Neural cell (in vitro differentiated cells): ENCODE results near the gene ZDHHC7. TPM values are rescaled to one million over a fixed set of nuclear protein-coding genes. Genes with fewer than 3 reads are reported as not detected.

ENCODE experiments used
- H2AFZ ChIP-seq: fragments of 200-600, 300-800 bp; sonication (generic), shearing (Covaris generic); 2 replicates; pipeline ENCODE4 v1.6.0; 2014; ENCODE audit warnings: low read depth, mild to moderate bottlenecking, antibody characterized with exemption, low read length, moderate library complexity
- H3F3A ChIP-seq: fragments of 200-600 bp; shearing (Covaris generic); 2 replicates; pipeline ENCODE4 v1.6.1; 2016; ENCODE audit warnings: mild to moderate bottlenecking, moderate library complexity, mixed read lengths, antibody characterized with exemption, low read length; ENCODE audit not compliant: insufficient read depth, poor library complexity, severe bottlenecking
- H3K27ac ChIP-seq: fragments of 200-600, 300-800 bp; sonication (generic), shearing (Covaris generic); 2 replicates; pipeline ENCODE4 v1.5.1; 2014; ENCODE audit warnings: mild to moderate bottlenecking, low read length, moderate library complexity
- H3K27me3 ChIP-seq: fragments of 300-800, 200-600 bp; sonication (generic), shearing (Covaris generic); 2 replicates; pipeline ENCODE4 v1.6.0; 2014; ENCODE audit warnings: mild to moderate bottlenecking, low read depth, low read length, moderate library complexity; ENCODE audit not compliant: insufficient read depth
- H3K36me3 ChIP-seq: fragments of 300-800, 200-600 bp; sonication (generic), shearing (Covaris generic); 2 replicates; pipeline ENCODE4 v1.5.1; 2014; ENCODE audit warnings: mild to moderate bottlenecking, antibody characterized with exemption, low read length, moderate library complexity; ENCODE audit not compliant: insufficient read depth
- H3K4me2 ChIP-seq: fragments of 300-800, 200-600 bp; sonication (generic), shearing (Covaris generic); 2 replicates; pipeline ENCODE4 v1.6.0; 2014; ENCODE audit warnings: mild to moderate bottlenecking, low read length
- H3K4me3 ChIP-seq: fragments of 300-800, 200-600 bp; sonication (generic), shearing (Covaris generic); 2 replicates; pipeline ENCODE4 v1.5.1; 2014; ENCODE audit warnings: mild to moderate bottlenecking, low read length, moderate library complexity
- H3K79me2 ChIP-seq: fragments of 200-600 bp; shearing (Covaris generic); replicated peaks from 2 replicates; pipeline ENCODE4 v1.6.0; 2014; ENCODE audit warnings: mild to moderate bottlenecking, low read length, moderate library complexity; ENCODE audit not compliant: insufficient read depth
- H3K9ac ChIP-seq: fragments of 300-800, 200-600 bp; sonication (generic), shearing (Covaris generic); 2 replicates; pipeline ENCODE4 v1.6.1; 2016; ENCODE audit warnings: mild to moderate bottlenecking, low read length, mixed read lengths
- H3K9me2 ChIP-seq: fragments of 200-600 bp; shearing (Covaris generic); 2 replicates; pipeline ENCODE4 v1.6.1; 2016; ENCODE audit warnings: mild to moderate bottlenecking, low read length, mixed read lengths; ENCODE audit not compliant: insufficient read depth
- H3K9me3 ChIP-seq: fragments of 200-600, 300-800 bp; sonication (generic), shearing (Covaris generic); 2 replicates; pipeline ENCODE4 v1.6.1; 2016; ENCODE audit warnings: mild to moderate bottlenecking, mixed run types, low read length, moderate library complexity, mixed read lengths
- H4K20me1 ChIP-seq: fragments of 200-600 bp; shearing (Covaris generic); 2 replicates; pipeline ENCODE4 v1.6.1; 2016; ENCODE audit warnings: mild to moderate bottlenecking, mixed run types; ENCODE audit not compliant: insufficient read depth
- EP300 ChIP-seq: fragments of 450-650 bp; conservative IDR thresholded peaks from 2 replicates; pipeline ENCODE4 v1.6.1; 2014; ENCODE audit warnings: antibody characterized with exemption, mild to moderate bottlenecking, moderate library complexity; ENCODE audit not compliant: poor library complexity, severe bottlenecking
- EZH2 ChIP-seq: fragments of 200-600, 300-800 bp; shearing (Covaris generic), sonication (generic); IDR thresholded peaks from 2 replicates; pipeline ENCODE4 v1.6.1; 2014; ENCODE audit warnings: antibody characterized with exemption, low read length, borderline replicate concordance, mild to moderate bottlenecking; ENCODE audit not compliant: insufficient read depth, poor library complexity, severe bottlenecking
- MXI1 ChIP-seq: fragments of 450-650 bp; conservative IDR thresholded peaks from 2 replicates; pipeline ENCODE4 v1.6.1; 2014; ENCODE audit warnings: antibody characterized with exemption, mild to moderate bottlenecking; ENCODE audit not compliant: poor library complexity, severe bottlenecking
- POLR2AphosphoS5 ChIP-seq: IDR thresholded peaks from 2 replicates; pipeline ENCODE4 v1.6.1; 2012
- RAD21 ChIP-seq: fragments of 450-650 bp; conservative IDR thresholded peaks from 2 replicates; pipeline ENCODE4 v1.6.1; 2014; ENCODE audit warnings: antibody characterized with exemption, mild to moderate bottlenecking, moderate library complexity
- SMC3 ChIP-seq: fragments of 450-650 bp; conservative IDR thresholded peaks from 2 replicates; pipeline ENCODE4 v1.6.1; 2014; ENCODE audit warnings: antibody characterized with exemption, mild to moderate bottlenecking, moderate library complexity; ENCODE audit not compliant: poor library complexity
- TAF1 ChIP-seq: IDR thresholded peaks from 2 replicates; pipeline ENCODE4 v1.6.1; 2012; ENCODE audit warnings: low read depth
- polyA plus RNA-seq: library from polyadenylated mRNA; depleted of rRNA; stranded (reverse); fragments of >200 nt; gene quantifications from 2 replicates; pipeline ENCODE4 v1.2.3, GENCODE V29; 2014
- TF ChIP-seq, protein P1 (sequence below): fragments of 450-650 bp; IDR thresholded peaks from 2 replicates; pipeline ENCODE4 v1.5.1; 2014; ENCODE audit warnings: antibody characterized with exemption, mild to moderate bottlenecking, moderate library complexity; ENCODE audit not compliant: poor library complexity, severe bottlenecking
- TF ChIP-seq, protein P2 (sequence below): IDR thresholded peaks from 2 replicates; pipeline ENCODE4 v1.6.1; 2012; ENCODE audit warnings: borderline replicate concordance

ZDHHC7 gene
- polyA plus RNA-seq, 1 donor from 2014 or later: 33.8 TPM

GRCh38 chr16:84986879-84987278 lies 24.5 kb downstream of the ZDHHC7 start:
- no peak overlapping the region for H2AFZ ChIP-seq
- H3K79me2 ChIP-seq: no peaks in the 10 kb centered on the region
- no peak for TF ChIP-seq MXI1
- no peak for TF ChIP-seq EP300
- TF ChIP-seq, protein P1, sequence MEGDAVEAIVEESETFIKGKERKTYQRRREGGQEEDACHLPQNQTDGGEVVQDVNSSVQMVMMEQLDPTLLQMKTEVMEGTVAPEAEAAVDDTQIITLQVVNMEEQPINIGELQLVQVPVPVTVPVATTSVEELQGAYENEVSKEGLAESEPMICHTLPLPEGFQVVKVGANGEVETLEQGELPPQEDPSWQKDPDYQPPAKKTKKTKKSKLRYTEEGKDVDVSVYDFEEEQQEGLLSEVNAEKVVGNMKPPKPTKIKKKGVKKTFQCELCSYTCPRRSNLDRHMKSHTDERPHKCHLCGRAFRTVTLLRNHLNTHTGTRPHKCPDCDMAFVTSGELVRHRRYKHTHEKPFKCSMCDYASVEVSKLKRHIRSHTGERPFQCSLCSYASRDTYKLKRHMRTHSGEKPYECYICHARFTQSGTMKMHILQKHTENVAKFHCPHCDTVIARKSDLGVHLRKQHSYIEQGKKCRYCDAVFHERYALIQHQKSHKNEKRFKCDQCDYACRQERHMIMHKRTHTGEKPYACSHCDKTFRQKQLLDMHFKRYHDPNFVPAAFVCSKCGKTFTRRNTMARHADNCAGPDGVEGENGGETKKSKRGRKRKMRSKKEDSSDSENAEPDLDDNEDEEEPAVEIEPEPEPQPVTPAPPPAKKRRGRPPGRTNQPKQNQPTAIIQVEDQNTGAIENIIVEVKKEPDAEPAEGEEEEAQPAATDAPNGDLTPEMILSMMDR: no peak
- no peak for TF ChIP-seq RAD21
- TF ChIP-seq TAF1: no peak
- TF ChIP-seq EZH2: no peak
- TF ChIP-seq SMC3: no peak
- TF ChIP-seq POLR2AphosphoS5: no peak
- TF ChIP-seq, protein P2, sequence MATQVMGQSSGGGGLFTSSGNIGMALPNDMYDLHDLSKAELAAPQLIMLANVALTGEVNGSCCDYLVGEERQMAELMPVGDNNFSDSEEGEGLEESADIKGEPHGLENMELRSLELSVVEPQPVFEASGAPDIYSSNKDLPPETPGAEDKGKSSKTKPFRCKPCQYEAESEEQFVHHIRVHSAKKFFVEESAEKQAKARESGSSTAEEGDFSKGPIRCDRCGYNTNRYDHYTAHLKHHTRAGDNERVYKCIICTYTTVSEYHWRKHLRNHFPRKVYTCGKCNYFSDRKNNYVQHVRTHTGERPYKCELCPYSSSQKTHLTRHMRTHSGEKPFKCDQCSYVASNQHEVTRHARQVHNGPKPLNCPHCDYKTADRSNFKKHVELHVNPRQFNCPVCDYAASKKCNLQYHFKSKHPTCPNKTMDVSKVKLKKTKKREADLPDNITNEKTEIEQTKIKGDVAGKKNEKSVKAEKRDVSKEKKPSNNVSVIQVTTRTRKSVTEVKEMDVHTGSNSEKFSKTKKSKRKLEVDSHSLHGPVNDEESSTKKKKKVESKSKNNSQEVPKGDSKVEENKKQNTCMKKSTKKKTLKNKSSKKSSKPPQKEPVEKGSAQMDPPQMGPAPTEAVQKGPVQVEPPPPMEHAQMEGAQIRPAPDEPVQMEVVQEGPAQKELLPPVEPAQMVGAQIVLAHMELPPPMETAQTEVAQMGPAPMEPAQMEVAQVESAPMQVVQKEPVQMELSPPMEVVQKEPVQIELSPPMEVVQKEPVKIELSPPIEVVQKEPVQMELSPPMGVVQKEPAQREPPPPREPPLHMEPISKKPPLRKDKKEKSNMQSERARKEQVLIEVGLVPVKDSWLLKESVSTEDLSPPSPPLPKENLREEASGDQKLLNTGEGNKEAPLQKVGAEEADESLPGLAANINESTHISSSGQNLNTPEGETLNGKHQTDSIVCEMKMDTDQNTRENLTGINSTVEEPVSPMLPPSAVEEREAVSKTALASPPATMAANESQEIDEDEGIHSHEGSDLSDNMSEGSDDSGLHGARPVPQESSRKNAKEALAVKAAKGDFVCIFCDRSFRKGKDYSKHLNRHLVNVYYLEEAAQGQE: no peak
- no peak overlapping the region for H3K4me2 ChIP-seq
- no peak overlapping the region for H3K9ac ChIP-seq
- H4K20me1 ChIP-seq: no peaks in the 10 kb centered on the region
- no peak overlapping the region for H3K27ac ChIP-seq
- H3K9me2 ChIP-seq: no peaks in the 10 kb centered on the region
- no peaks in the 10 kb centered on the region for H3F3A ChIP-seq
- no peaks in the 10 kb centered on the region for H3K9me3 ChIP-seq
- H3K27me3 ChIP-seq: no peaks in the 10 kb centered on the region
- no peak overlapping the region for H3K4me3 ChIP-seq
- H3K36me3 ChIP-seq: no peaks in the 10 kb centered on the region

- no peaks in the 10 kb centered on the region for H3K9me2 ChIP-seq
- H3F3A ChIP-seq: no peaks in the 10 kb centered on the region
- no peak overlapping the region for H3K4me2 ChIP-seq
- H3K9ac ChIP-seq: no peak overlapping the region
- no peak overlapping the region for H3K27ac ChIP-seq
- H3K79me2 ChIP-seq: no peaks in the 10 kb centered on the region
- H3K27me3 ChIP-seq: no peaks in the 10 kb centered on the region
- H4K20me1 ChIP-seq: no peaks in the 10 kb centered on the region
- no peak overlapping the region for H3K4me3 ChIP-seq
- no peaks in the 10 kb centered on the region for H3K9me3 ChIP-seq
- H3K36me3 ChIP-seq: no peaks in the 10 kb centered on the region
- TF ChIP-seq, protein P2: no peak
- TF ChIP-seq EZH2: no peak
- no peak for TF ChIP-seq RAD21
- TF ChIP-seq SMC3: no peak
- TF ChIP-seq MXI1: no peak
- no peak for TF ChIP-seq EP300
- TF ChIP-seq TAF1: no peak
- no peak overlapping the region for H2AFZ ChIP-seq
Measured at GRCh38 chr16:84986102-84986501, 25.2 kb downstream of the ZDHHC7 start.
